ENCODE results near the gene TMUB2. TPM values are rescaled to one million over a fixed set of nuclear protein-coding genes. Genes with fewer than 3 reads are reported as not detected.

TMUB2 gene
- total RNA-seq, 4 donors from 2014 or later: 14.6 to 25.5 (median 21.6) TPM

GRCh38 chr17:44155488-44155887 lies 31.3 kb upstream of the TMUB2 start:
- WGBS, 2 donors: 60 to 80% methylated on average over 1 to 2 of the region's 2 CpGs
- no peaks in the 10 kb centered on the region for H3K36me3 ChIP-seq
- intact Hi-C loops (cut with DNase I): no loop called here
- no peaks in the 10 kb centered on the region for H3K27me3 ChIP-seq
- H3K9me3 ChIP-seq: no peaks in the 10 kb centered on the region
- H3K4me3 ChIP-seq: no peak overlapping the region
- no peak overlapping the region for H3K27ac ChIP-seq
- H3K4me1 ChIP-seq: peaks cover 0 to 7% (median 0%) of the 10 kb centered on the region in 3 donors
- DNase-seq: no peak
- no peak for TF ChIP-seq CTCF (IDR thresholded peaks at IDR 0.05)
- no peak for TF ChIP-seq POLR2A (IDR thresholded peaks at IDR 0.05)

GRCh38 chr17:44159519-44160210 lies 27.1 kb upstream of the TMUB2 start:
- Histone ChIP-seq H3K27ac (no peak overlapping the region), H3K4me1 (no peaks in the 10 kb centered on the region), H3K36me3 (peaks cover 0 to 7% (median 0%) of the 10 kb centered on the region in 3 donors), H3K27me3 (no peaks in the 10 kb centered on the region), H3K9me3 (no peaks in the 10 kb centered on the region), H3K4me3 (no peak overlapping the region)
- TF ChIP-seq POLR2A (IDR thresholded peaks at IDR 0.05) (no peak), CTCF (IDR thresholded peaks at IDR 0.05) (no peak)
- intact Hi-C loops (cut with DNase I): loop anchor here (10.0 kb wide), 1 partner anchor 235 kb away; no protein-coding TSS in a partner anchor
- no peak for DNase-seq
- 88% methylated on average over 13 to 15 of the region's 15 CpGs for WGBS, 2 donors

GRCh38 chr17:44164476-44164875 lies 22.3 kb upstream of the TMUB2 start:
- peaks cover 0 to 7% (median 0%) of the 10 kb centered on the region in 3 donors for H3K36me3 ChIP-seq
- intact Hi-C loops (cut with DNase I): loop anchor here (10.0 kb wide), 1 partner anchor 240 kb away; no protein-coding TSS in a partner anchor
- TF ChIP-seq CTCF (IDR thresholded peaks at IDR 0.05): no peak
- no peak for TF ChIP-seq POLR2A (IDR thresholded peaks at IDR 0.05)
- H3K27me3 ChIP-seq: no peaks in the 10 kb centered on the region
- no peaks in the 10 kb centered on the region for H3K9me3 ChIP-seq
- no peak overlapping the region for H3K4me3 ChIP-seq
- 83 to 100% methylated on average over 1 of the region's 1 CpG for WGBS, 2 donors
- no peak for DNase-seq
- H3K27ac ChIP-seq: no peak overlapping the region
- peaks cover 0 to 10% (median 4%) of the 10 kb centered on the region in 3 donors for H3K4me1 ChIP-seq

GRCh38 chr17:44167181-44167861 lies 19.5 kb upstream of the TMUB2 start:
- TF ChIP-seq POLR2A (IDR thresholded peaks at IDR 0.05): no peak
- no peaks in the 10 kb centered on the region for H3K27me3 ChIP-seq
- intact Hi-C loops (cut with DNase I): loop anchor here (10.0 kb wide), 1 partner anchor 243 kb away; no protein-coding TSS in a partner anchor
- WGBS, 2 donors: 50 to 89% methylated on average over 3 of the region's 7 CpGs
- H3K27ac ChIP-seq: no peak overlapping the region
- no peak for DNase-seq
- H3K9me3 ChIP-seq: no peaks in the 10 kb centered on the region
- H3K4me1 ChIP-seq: peaks cover 0 to 20% (median 8%) of the 10 kb centered on the region in 3 donors
- H3K4me3 ChIP-seq: no peak overlapping the region
- no peaks in the 10 kb centered on the region for H3K36me3 ChIP-seq

- TF ChIP-seq CTCF (IDR thresholded peaks at IDR 0.05): no peak
- TF ChIP-seq POLR2A (IDR thresholded peaks at IDR 0.05): no peak
- no peak for DNase-seq
- Histone ChIP-seq H3K4me3 (peak overlapping the region in 1 of 4 donors; percentile 52), H3K27ac (peak overlapping the region in 3 of 4 donors; percentile 52 to 79 (median 61)), H3K4me1 (peaks cover 0 to 20% (median 8%) of the 10 kb centered on the region in 3 donors), H3K27me3 (no peaks in the 10 kb centered on the region), H3K36me3 (peaks cover 0 to 7% (median 0%) of the 10 kb centered on the region in 3 donors), H3K9me3 (no peaks in the 10 kb centered on the region)
- 35 to 52% methylated on average over 2 of the region's 5 CpGs for WGBS, 2 donors
- intact Hi-C loops (cut with DNase I): no loop called here
Measured at GRCh38 chr17:44170135-44170498, 16.7 kb upstream of the TMUB2 start.
